ENCODE measurements around the gene AHR. TPM values are rescaled to one million over a fixed set of nuclear protein-coding genes. Genes with fewer than 3 reads are reported as not detected.

AHR gene
- total RNA-seq, 1 donor from 2014 or later: 12.1 TPM

DNA sequence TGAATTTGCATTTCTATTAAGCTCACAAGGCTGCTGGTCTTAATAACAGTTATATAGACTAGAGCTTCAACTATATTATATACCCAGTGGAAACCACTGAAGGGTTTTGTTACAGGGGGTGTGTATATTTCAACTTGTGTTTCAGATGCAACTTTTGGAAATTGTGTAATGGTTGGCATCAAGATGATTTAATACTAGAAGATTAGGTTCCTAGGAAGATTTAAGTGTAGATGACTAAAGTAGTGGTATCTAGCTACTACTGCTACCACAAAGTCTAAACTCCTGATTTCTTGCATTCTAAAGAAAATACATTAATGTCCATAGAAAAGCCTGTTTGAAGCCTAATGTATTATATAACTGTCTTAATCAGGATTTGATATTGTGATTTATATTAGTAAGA is 30.2 kb downstream of the AHR start:
- H3K36me3 Mint-ChIP-seq (ENCODE audit: low read depth): no peaks in the 10 kb centered on the region
- H3K4me1 Mint-ChIP-seq: no peaks in the 10 kb centered on the region
- H3K9me3 Mint-ChIP-seq: no peaks in the 10 kb centered on the region
- no peak overlapping the region for H3K4me3 Mint-ChIP-seq
- no peak for DNase-seq (ENCODE audit: low read depth, low spot score)
- no peaks in the 10 kb centered on the region for H3K27me3 Mint-ChIP-seq (ENCODE audit: low read depth)
- TF ChIP-seq, protein P1, sequence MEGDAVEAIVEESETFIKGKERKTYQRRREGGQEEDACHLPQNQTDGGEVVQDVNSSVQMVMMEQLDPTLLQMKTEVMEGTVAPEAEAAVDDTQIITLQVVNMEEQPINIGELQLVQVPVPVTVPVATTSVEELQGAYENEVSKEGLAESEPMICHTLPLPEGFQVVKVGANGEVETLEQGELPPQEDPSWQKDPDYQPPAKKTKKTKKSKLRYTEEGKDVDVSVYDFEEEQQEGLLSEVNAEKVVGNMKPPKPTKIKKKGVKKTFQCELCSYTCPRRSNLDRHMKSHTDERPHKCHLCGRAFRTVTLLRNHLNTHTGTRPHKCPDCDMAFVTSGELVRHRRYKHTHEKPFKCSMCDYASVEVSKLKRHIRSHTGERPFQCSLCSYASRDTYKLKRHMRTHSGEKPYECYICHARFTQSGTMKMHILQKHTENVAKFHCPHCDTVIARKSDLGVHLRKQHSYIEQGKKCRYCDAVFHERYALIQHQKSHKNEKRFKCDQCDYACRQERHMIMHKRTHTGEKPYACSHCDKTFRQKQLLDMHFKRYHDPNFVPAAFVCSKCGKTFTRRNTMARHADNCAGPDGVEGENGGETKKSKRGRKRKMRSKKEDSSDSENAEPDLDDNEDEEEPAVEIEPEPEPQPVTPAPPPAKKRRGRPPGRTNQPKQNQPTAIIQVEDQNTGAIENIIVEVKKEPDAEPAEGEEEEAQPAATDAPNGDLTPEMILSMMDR (conservative IDR thresholded peaks at IDR 0.05): no peak
- H3K27ac Mint-ChIP-seq (ENCODE audit: unreplicated experiment): no peak overlapping the region

DNA sequence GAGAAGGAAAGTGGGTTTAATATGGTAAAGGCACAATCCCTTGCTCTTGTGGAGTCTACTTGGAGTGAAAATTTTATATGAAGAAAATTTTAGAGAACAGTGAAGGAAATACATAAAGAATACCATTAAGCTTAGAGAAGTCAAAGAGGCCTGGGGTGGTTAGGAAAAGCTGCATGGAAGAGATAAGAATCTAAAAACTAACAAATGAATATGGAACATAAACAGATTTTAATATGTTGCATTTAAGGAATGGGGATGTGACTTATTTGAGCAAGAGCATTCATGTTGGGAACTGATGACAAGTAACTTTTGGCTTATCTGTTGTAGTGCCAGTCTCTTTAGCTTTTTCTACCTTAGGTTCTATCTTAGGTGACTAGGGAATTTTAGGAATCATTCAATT is 31.0 kb downstream of the AHR start:
- no peak for DNase-seq (ENCODE audit: low read depth, low spot score)
- TF ChIP-seq, protein P1 (conservative IDR thresholded peaks at IDR 0.05): no peak
- H3K27me3 Mint-ChIP-seq (ENCODE audit: low read depth): no peaks in the 10 kb centered on the region
- H3K4me1 Mint-ChIP-seq: no peaks in the 10 kb centered on the region
- H3K36me3 Mint-ChIP-seq (ENCODE audit: low read depth): no peaks in the 10 kb centered on the region
- H3K9me3 Mint-ChIP-seq: no peaks in the 10 kb centered on the region
- no peak overlapping the region for H3K4me3 Mint-ChIP-seq
- no peak overlapping the region for H3K27ac Mint-ChIP-seq (ENCODE audit: unreplicated experiment)

DNA sequence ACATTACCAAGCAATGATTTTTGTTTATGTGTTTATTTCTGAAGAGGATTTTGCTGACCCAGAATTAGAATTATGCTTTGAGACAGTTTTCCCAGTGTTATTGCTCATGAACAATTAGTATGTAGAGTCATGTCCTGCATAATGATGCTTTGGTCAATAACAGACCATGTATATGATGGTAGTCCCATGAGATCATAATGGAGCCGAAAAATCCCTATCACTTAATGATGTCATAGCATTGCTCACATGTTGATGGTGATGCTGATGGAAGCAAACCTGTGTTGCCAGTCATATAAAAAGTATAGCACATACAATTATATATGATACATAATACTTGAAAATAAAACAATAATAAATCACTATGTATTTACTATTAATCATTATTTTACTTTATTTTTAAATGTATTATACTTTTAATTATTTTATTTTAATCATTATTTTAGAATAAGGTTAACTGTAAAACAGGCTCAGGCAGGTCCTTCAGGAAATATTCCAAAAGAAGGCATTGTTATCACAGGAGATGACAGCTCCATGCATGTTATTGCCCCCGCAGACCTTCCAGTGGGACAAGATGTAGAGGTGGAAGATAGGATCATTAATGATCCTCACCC is 33.5 kb downstream of the AHR start:
- H3K27ac Mint-ChIP-seq (ENCODE audit: unreplicated experiment): no peak overlapping the region
- DNase-seq (ENCODE audit: low read depth, low spot score): no peak
- no peaks in the 10 kb centered on the region for H3K27me3 Mint-ChIP-seq (ENCODE audit: low read depth)
- no peaks in the 10 kb centered on the region for H3K9me3 Mint-ChIP-seq
- H3K36me3 Mint-ChIP-seq (ENCODE audit: low read depth): no peaks in the 10 kb centered on the region
- H3K4me1 Mint-ChIP-seq: no peaks in the 10 kb centered on the region
- no peak overlapping the region for H3K4me3 Mint-ChIP-seq
- TF ChIP-seq, protein P1 (conservative IDR thresholded peaks at IDR 0.05): no peak

DNA sequence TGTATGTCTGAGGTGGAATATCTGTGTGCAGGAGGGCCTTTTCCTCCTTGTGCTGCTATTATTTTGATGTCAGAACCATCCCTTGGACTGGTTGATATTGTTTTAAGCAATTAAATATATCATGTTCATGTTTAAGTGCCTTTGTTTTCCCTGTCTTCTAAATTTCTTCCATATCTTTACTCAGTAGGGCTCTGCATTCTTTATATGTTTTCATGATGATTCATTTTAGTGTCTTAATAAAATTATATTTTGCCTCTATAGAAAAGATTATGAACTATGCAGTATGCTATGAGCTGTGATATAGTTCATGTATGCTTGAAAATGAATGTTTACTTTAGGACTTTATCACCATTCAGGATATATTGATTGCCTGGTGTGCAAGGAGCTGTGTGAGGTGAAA is 34.8 kb downstream of the AHR start:
- TF ChIP-seq, protein P1 (conservative IDR thresholded peaks at IDR 0.05): no peak
- no peaks in the 10 kb centered on the region for H3K9me3 Mint-ChIP-seq

DNA sequence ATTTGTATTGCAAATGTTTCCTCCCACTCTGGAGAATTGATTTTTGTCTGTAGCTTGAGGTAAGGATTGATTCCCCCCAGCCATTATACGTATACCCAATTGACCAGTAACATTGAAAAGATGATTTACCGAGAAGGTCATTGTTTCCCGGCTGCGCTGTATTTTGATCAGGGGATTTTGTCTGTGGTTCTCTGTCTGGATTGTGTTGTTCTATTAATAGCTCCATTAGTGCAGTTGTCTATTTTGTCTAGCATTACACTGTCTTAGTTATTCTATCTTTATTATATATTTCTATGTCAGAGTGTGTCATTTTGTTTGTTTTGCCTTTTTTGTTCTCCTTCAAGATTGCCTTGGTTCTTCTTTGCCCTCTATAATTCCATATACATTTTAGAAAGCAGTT is 37.7 kb downstream of the AHR start:
- Mint-ChIP-seq H3K9me3 (peaks cover 2% of the 10 kb centered on the region), H3K4me3 (no peak overlapping the region), H3K27me3 (ENCODE audit: low read depth) (no peaks in the 10 kb centered on the region), H3K4me1 (no peaks in the 10 kb centered on the region), H3K36me3 (ENCODE audit: low read depth) (peaks cover 5% of the 10 kb centered on the region), H3K27ac (ENCODE audit: unreplicated experiment) (no peak overlapping the region)
- DNase-seq (ENCODE audit: low read depth, low spot score): no peak
- TF ChIP-seq, protein P1 (conservative IDR thresholded peaks at IDR 0.05): no peak

More for the DNA sequence above, 34.8 kb downstream of the AHR start:
- peaks cover 2% of the 10 kb centered on the region for H3K36me3 Mint-ChIP-seq (ENCODE audit: low read depth)
- no peak overlapping the region for H3K27ac Mint-ChIP-seq (ENCODE audit: unreplicated experiment)
- DNase-seq (ENCODE audit: low read depth, low spot score): no peak
- no peak overlapping the region for H3K4me3 Mint-ChIP-seq
- H3K4me1 Mint-ChIP-seq: no peaks in the 10 kb centered on the region
- no peaks in the 10 kb centered on the region for H3K27me3 Mint-ChIP-seq (ENCODE audit: low read depth)
